Activated B cell treated with CpG ODN at 0.5 μM for 24 hours (primary cell): ENCODE measurements around the gene LST1. TPM values are rescaled to one million over a fixed set of nuclear protein-coding genes. Genes with fewer than 3 reads are reported as not detected.

Experiments used
- ATAC-seq: fragments of 200-7000 bp; cut with Tn5 transposase; one replicate; pipeline ENCODE4 v1.10.0; 2021; ENCODE audit warnings: low read depth, mild to moderate bottlenecking, moderate library complexity
- CTCF ChIA-PET: fragments of 350-600 bp; sonication (Branson Sonifier 250); formaldehyde crosslinking; loops from one replicate; lab custom pipeline; 2021; ENCODE audit warnings: antibody characterized with exemption; lab: Charles Lee
- POLR2A ChIA-PET: fragments of 350-600 bp; sonication (Branson Sonifier 250); formaldehyde crosslinking; loops from one replicate; lab custom pipeline; 2021; ENCODE audit warnings: antibody characterized with exemption; lab: Charles Lee
- DNase-seq: peaks from one replicate; pipeline ENCODE4 v3.0.0; 2022
- H3K27ac Mint-ChIP-seq: one replicate; pipeline ENCODE4 v1.8.0; 2020; ENCODE audit warnings: mixed read lengths
- H3K27me3 Mint-ChIP-seq: one replicate; pipeline ENCODE4 v1.8.0; 2021; ENCODE audit warnings: mixed read lengths
- H3K36me3 Mint-ChIP-seq: one replicate; pipeline ENCODE4 v1.8.0; 2021; ENCODE audit warnings: low read depth, mixed read lengths
- H3K4me1 Mint-ChIP-seq: one replicate; pipeline ENCODE4 v1.8.0; 2021; ENCODE audit warnings: mixed read lengths
- H3K4me3 Mint-ChIP-seq: one replicate; pipeline ENCODE4 v1.8.0; 2020; ENCODE audit warnings: mild to moderate bottlenecking, mixed read lengths
- H3K9me3 Mint-ChIP-seq: one replicate; pipeline ENCODE4 v1.8.0; 2020; ENCODE audit warnings: mixed read lengths
- CTCF ChIP-seq: fragments of 200-600 bp; IDR thresholded peaks from one replicate; pipeline ENCODE4 v1.8.0; 2022; ENCODE audit warnings: antibody characterized with exemption, mild to moderate bottlenecking
- intact Hi-C: fragments of 100-400 bp; cut with micrococcal nuclease; formaldehyde crosslinking; loops from one replicate; pipeline ENCODE4 v1.15.1; 2024
- total RNA-seq: library from RNA; stranded (reverse); gene quantifications from 2 replicates; pipeline ENCODE4 v1.2.3, GENCODE V29; 2022

Gene LST1
- total RNA-seq, 1 donor from 2014 or later = 8.4 TPM

- H3K4me1 Mint-ChIP-seq = no peaks in the 10 kb centered on the region
- no peak for TF ChIP-seq CTCF
- intact Hi-C loops = no loop called here
- H3K27ac Mint-ChIP-seq = no peak overlapping the region
- CTCF ChIA-PET = no interaction called here
- H3K4me3 Mint-ChIP-seq = no peak overlapping the region
- no peaks in the 10 kb centered on the region for H3K27me3 Mint-ChIP-seq
- peaks cover 96% of the 10 kb centered on the region for H3K36me3 Mint-ChIP-seq
- DNase-seq = no peak
- H3K9me3 Mint-ChIP-seq = no peaks in the 10 kb centered on the region
- no peak for ATAC-seq
- POLR2A ChIA-PET = no interaction called here
These were observed 42.9 kb downstream of the LST1 start for GRCh38 chr6:31629014-31629413.

- Mint-ChIP-seq H3K27ac (no peak overlapping the region), H3K27me3 (no peaks in the 10 kb centered on the region), H3K4me3 (no peak overlapping the region), H3K36me3 (peaks cover 96% of the 10 kb centered on the region), H3K9me3 (no peaks in the 10 kb centered on the region), H3K4me1 (no peaks in the 10 kb centered on the region)
- DNase-seq = no peak
- no peak for TF ChIP-seq CTCF
- POLR2A ChIA-PET = no interaction called here
- CTCF ChIA-PET = no interaction called here
- intact Hi-C loops = no loop called here
- ATAC-seq = no peak
These were observed 44.3 kb downstream of the LST1 start for GRCh38 chr6:31630177-31630934.

GRCh38 chr6:31631209-31631608, 45.1 kb downstream of the LST1 start:
- H3K27me3 Mint-ChIP-seq = no peaks in the 10 kb centered on the region
- H3K27ac Mint-ChIP-seq = no peak overlapping the region
- no peaks in the 10 kb centered on the region for H3K9me3 Mint-ChIP-seq
- peaks cover 96% of the 10 kb centered on the region for H3K36me3 Mint-ChIP-seq
- no peak for TF ChIP-seq CTCF
- H3K4me1 Mint-ChIP-seq = no peaks in the 10 kb centered on the region
- DNase-seq (no peak), ATAC-seq (no peak)
- intact Hi-C loops = no loop called here
- ChIA-PET CTCF (no interaction called here), POLR2A (interaction anchor here (1.0 kb wide), 1 partner anchor 9 kb away, joined by 3 read pairs; no protein-coding TSS in a partner anchor)
- no peak overlapping the region for H3K4me3 Mint-ChIP-seq

GRCh38 chr6:31631681-31632278, 45.7 kb downstream of the LST1 start:
- H3K36me3 Mint-ChIP-seq = peaks cover 96% of the 10 kb centered on the region
- TF ChIP-seq CTCF = no peak
- ATAC-seq = no peak

GRCh38 chr6:31632279-31632946, 46.3 kb downstream of the LST1 start:
- Mint-ChIP-seq H3K4me3 (no peak overlapping the region), H3K9me3 (no peaks in the 10 kb centered on the region)
- POLR2A ChIA-PET = interaction anchor here (1.4 kb wide), 1 partner anchor 20 kb away, joined by 3 read pairs; the partner anchor contains the start of gene BAG6

More at GRCh38 chr6:31631681-31632278, 45.7 kb downstream of the LST1 start:
- CTCF ChIA-PET = no interaction called here
- DNase-seq = no peak
- POLR2A ChIA-PET = interaction anchor here (1.0 kb wide), 1 partner anchor 10 kb away, joined by 3 read pairs; no protein-coding TSS in a partner anchor
- no peak overlapping the region for H3K27ac Mint-ChIP-seq
- H3K4me1 Mint-ChIP-seq = no peaks in the 10 kb centered on the region
- H3K4me3 Mint-ChIP-seq = no peak overlapping the region
- intact Hi-C loops = no loop called here
- H3K27me3 Mint-ChIP-seq = no peaks in the 10 kb centered on the region
- H3K9me3 Mint-ChIP-seq = no peaks in the 10 kb centered on the region

More at GRCh38 chr6:31632279-31632946, 46.3 kb downstream of the LST1 start:
- DNase-seq (no peak), ATAC-seq (no peak)
- TF ChIP-seq CTCF = no peak
- intact Hi-C loops = no loop called here
- Mint-ChIP-seq H3K4me1 (no peaks in the 10 kb centered on the region), H3K27ac (no peak overlapping the region), H3K36me3 (peaks cover 98% of the 10 kb centered on the region), H3K27me3 (no peaks in the 10 kb centered on the region)
- CTCF ChIA-PET = no interaction called here
